Erythroblast (primary cell): ENCODE results near the gene MFGE8.

Experiments used
- GATA1 ChIP-seq: IDR thresholded peaks from 2 replicates; pipeline ENCODE4 v1.6.1; 2011; ENCODE audit warnings: low read depth, mild to moderate bottlenecking, control low read depth, low read length, moderate library complexity
- POLR2A ChIP-seq: IDR thresholded peaks from 2 replicates; pipeline ENCODE4 v1.6.1; 2011; ENCODE audit warnings: mild to moderate bottlenecking, low read length

- no peak for TF ChIP-seq POLR2A
- no peak for TF ChIP-seq GATA1
Observed at GRCh38 chr15:88863412-88863811, 49.8 kb downstream of the MFGE8 start.
